Erythroblast (primary cell): Measurements from ENCODE around the gene CXCR3.
"Not testable (repeated sequence)": the region's sequence is repeated elsewhere in the genome, so short reads cannot be mapped to it uniquely, and the experiment has no call there.

Source experiments
- DNase-seq, 2 experiments: peaks; one replicate each; lab custom pipeline; 2025; lab: John Stamatoyannopoulos, UW
- GATA1 ChIP-seq: IDR thresholded peaks from 2 replicates; pipeline ENCODE4 v1.6.1; 2011; ENCODE audit warnings: low read depth, mild to moderate bottlenecking, control low read depth, low read length, moderate library complexity
- POLR2A ChIP-seq: IDR thresholded peaks from 2 replicates; pipeline ENCODE4 v1.6.1; 2011; ENCODE audit warnings: mild to moderate bottlenecking, low read length

The CXCR3 gene

GRCh38 chrX:71653344-71653743 is 35.0 kb upstream of the CXCR3 start:
- TF ChIP-seq GATA1, result no peak

GRCh38 chrX:71652405-71652804 is 34.1 kb upstream of the CXCR3 start:
- DNase-seq, result peak; percentile 60 to 78
- no peak for TF ChIP-seq GATA1
- TF ChIP-seq POLR2A, result no peak

More at GRCh38 chrX:71653344-71653743, 35.0 kb upstream of the CXCR3 start:
- DNase-seq, result no peak

GRCh38 chrX:71650333-71650969 is 32.1 kb upstream of the CXCR3 start:
- TF ChIP-seq GATA1 (no peak), POLR2A (no peak)
- DNase-seq, result peak; percentile 10 to 12

DNA sequence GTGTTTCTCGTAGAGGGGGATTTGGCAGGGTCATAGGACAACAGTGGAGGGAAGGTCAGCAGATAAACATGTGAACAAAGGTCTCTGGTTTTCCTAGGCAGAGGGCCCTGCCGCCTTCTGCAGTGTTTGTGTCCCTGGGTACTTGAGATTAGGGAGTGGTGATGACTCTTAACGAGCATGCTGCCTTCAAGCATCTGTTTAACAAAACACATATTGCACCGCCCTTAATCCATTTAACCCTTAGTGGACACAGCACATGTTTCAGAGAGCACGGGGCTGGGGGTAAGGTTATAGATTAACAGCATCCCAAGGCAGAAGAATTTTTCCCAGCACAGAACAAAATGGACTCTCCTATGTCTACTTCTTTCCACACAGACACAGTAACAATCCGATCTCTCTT is 26.1 kb upstream of the CXCR3 start:
- not testable (repeated sequence) for DNase-seq

- TF ChIP-seq GATA1 (no peak), POLR2A (no peak)
Measured at GRCh38 chrX:71640002-71640401, 21.7 kb upstream of the CXCR3 start.

GRCh38 chrX:71638409-71638808 is 20.1 kb upstream of the CXCR3 start:
- TF ChIP-seq POLR2A (no peak), GATA1 (no peak)
- no peak for DNase-seq

More at GRCh38 chrX:71640002-71640401, 21.7 kb upstream of the CXCR3 start:
- DNase-seq, result no peak

- DNase-seq, result no peak
- TF ChIP-seq GATA1, result no peak
- no peak for TF ChIP-seq POLR2A
Measured at GRCh38 chrX:71637848-71638247, 19.5 kb upstream of the CXCR3 start.

- TF ChIP-seq GATA1 (no peak), POLR2A (no peak)
- DNase-seq, result no peak
Measured at GRCh38 chrX:71637253-71637618, 18.9 kb upstream of the CXCR3 start.

DNA sequence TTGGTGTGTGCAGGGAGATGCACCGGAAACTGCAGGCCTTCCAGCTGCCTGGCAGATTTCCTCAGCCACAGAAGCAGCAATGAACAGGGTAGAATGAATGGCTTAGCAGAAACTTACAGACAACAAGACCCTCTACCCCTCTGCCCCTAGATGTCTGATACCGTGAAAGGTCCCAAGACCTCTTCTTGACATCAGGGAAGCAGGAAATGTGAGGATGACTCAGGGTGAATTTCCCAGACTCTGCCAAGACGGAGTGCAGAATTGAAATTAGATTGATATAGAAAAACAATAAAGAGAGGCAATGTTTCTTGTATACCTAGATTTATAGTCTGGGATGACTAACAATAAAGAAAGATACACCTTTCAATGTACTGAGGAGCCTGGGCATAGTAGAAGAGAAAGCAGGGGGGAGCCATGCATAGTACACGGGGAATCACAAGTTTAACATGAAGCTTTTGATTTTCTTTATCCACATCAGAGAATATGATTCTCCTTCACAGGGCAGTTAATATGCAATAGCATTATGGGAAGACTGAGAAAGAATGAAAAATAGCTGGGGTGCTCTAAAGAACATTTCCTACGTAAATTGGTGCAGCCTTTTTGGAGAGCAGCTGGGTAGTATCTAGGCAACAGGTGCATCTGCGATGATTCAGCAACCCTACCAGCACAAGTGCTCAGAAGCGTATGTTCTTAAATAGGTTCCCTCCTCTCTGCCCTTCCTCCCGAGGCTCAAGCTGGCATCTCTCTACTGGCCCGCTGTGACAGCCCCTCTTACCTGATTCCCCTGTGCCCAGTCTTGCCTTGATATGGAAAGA is 18.3 kb upstream of the CXCR3 start:
- no peak for TF ChIP-seq POLR2A
- TF ChIP-seq GATA1, result no peak
- no peak for DNase-seq

DNA sequence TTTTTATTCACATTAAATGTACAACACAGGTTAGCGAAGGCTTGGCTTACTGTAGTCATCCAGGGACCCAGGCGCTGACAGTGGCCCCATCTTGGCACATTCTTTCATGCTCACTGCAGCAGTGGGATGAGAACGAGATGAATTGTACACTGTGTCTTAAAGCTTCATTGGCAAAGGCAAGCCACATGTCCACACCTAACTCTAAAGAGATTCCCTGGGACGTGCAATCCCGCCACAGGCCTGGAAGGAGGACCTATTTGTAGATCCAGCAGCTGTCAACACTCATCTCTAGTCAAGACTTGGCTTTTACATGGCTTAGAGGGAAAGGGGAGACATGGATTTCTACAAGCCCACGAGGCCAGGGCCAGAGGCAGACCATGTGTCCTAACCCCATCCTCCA is 16.1 kb upstream of the CXCR3 start:
- no peak for TF ChIP-seq GATA1
- TF ChIP-seq POLR2A, result no peak
- no peak for DNase-seq

- TF ChIP-seq POLR2A (no peak), GATA1 (no peak)
- no peak for DNase-seq
Measured at GRCh38 chrX:71632923-71633657, 14.8 kb upstream of the CXCR3 start.

DNA sequence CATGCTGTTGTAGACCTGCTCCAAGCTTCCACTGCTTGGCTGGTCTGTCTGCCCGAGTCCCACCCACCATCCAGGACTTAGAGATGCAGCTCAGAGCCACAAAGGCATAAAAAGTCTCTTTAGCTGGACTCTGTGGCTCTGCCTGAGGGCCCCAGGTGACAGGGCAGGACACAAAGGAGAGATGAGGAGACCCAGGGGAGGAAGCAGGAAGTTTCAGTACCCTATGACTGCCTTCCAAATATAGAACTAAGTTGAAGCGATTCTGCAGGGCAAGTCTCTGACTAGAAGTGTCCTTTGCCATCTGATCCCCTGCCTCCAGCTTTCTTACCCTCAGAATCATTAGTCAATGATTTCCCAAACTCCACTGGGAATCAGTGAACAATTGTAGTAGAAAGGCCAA is 11.2 kb upstream of the CXCR3 start:
- DNase-seq, result no peak
- TF ChIP-seq GATA1 (no peak), POLR2A (no peak)

- DNase-seq, result no peak
- TF ChIP-seq POLR2A (no peak), GATA1 (no peak)
Measured at GRCh38 chrX:71627588-71628404, 9.5 kb upstream of the CXCR3 start.

GRCh38 chrX:71626576-71626975 is 8.3 kb upstream of the CXCR3 start:
- TF ChIP-seq POLR2A (no peak), GATA1 (no peak)
- DNase-seq, result no peak
